ENCODE data around the gene TOM1L2. TPM values are rescaled to one million over a fixed set of nuclear protein-coding genes. Genes with fewer than 3 reads are reported as not detected.
A peak's percentile ranks its signal among the peaks of the same experiment; 100 is the strongest.

Gene TOM1L2
- polyA plus RNA-seq, 3 donors from 2014 or later, result 1.9 to 6.1 (median 4.2) TPM

DNA sequence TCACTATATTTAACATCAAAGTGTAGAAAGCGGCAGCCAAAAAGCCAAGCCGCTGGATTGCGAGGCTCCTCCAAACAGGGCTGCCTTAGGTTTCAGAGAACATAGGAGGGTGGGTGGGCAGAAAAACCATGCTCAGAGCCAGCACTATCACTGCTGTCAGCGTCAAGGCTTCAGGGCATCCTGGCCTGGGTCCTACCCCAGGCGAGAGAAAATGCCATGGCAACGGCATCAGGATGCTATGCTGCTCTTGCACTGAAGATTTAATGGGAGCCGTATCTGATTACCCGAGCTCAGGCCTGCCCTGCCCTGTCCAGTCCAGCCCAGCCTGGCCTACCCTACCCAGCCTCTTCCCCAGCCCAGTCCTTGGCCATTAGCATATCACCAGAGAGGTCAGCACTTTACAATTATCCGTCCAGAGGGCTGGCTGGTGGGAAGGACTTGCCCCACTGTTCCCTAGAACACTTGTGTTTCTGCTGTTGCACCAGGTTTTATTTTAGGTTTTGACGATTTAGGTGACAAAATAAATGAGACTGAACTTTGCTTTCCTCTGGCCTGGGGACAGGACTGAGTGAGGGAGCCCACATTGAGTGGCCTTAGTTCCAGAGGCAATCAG, 61.1 kb downstream of the TOM1L2 start:
- Mint-ChIP-seq H3K36me3 (peaks cover 0 to 4% (median 4%) of the 10 kb centered on the region in 3 donors), H3K4me1 (peaks cover 0 to 2% of the 10 kb centered on the region in 2 donors), H3K9me3 (no peaks in the 10 kb centered on the region), H3K27me3 (ENCODE audit: low read depth in 3 of 3) (peaks cover 0 to 2% (median 0%) of the 10 kb centered on the region in 3 donors), H3K4me3 (no peak overlapping the region), H3K27ac (no peak overlapping the region)
- no peak for DNase-seq

DNA sequence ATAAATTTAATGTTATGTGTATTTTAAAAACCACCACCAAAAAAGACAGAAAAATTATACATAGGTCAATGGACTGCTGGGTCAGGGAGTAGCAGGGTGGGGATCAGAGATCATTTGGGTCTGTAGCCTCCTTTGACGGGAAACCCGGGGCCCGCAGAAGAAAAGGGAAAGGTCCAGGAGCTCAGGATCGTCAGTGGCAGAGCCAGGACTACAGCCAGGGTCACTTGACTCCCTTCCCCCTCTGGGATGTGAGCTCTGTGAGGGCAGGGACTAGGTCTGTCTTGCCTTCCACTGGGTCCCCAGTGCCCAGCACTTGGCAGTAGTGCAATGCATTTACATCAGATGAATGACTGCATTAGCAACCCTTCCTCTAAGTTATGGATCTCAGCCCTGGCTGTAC, 62.1 kb downstream of the TOM1L2 start:
- DNase-seq, result no peak
- Mint-ChIP-seq H3K4me1 (peaks cover 0 to 2% of the 10 kb centered on the region in 2 donors), H3K9me3 (no peaks in the 10 kb centered on the region), H3K4me3 (no peak overlapping the region), H3K27me3 (ENCODE audit: low read depth in 3 of 3) (peaks cover 0 to 2% (median 0%) of the 10 kb centered on the region in 3 donors), H3K36me3 (peaks cover 4 to 14% (median 4%) of the 10 kb centered on the region in 3 donors), H3K27ac (no peak overlapping the region)

DNA sequence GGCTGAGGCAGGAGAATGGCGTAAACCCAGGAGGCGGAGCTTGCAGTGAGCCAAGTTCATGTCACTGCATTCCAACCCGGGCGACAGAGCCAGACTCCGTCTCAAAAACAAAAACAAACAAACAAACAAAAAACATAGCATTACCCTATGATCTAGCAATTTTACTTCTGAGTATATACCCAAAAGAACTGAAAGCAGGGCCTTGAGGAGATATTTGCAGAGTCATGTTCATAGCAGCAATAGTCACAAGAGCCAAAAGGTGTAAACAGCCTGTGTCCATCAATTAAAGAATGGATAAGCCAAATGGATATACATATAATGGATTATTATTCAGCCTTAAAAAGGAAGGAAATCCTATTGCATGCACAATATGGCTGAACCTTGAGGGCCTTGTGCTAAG, 63.1 kb downstream of the TOM1L2 start:
- Mint-ChIP-seq H3K4me3 (no peak overlapping the region), H3K27me3 (ENCODE audit: low read depth in 3 of 3) (peaks cover 0 to 1% (median 0%) of the 10 kb centered on the region in 3 donors), H3K36me3 (peaks cover 4 to 15% (median 4%) of the 10 kb centered on the region in 3 donors), H3K4me1 (no peaks in the 10 kb centered on the region), H3K27ac (no peak overlapping the region), H3K9me3 (no peaks in the 10 kb centered on the region)
- no peak for DNase-seq

DNA sequence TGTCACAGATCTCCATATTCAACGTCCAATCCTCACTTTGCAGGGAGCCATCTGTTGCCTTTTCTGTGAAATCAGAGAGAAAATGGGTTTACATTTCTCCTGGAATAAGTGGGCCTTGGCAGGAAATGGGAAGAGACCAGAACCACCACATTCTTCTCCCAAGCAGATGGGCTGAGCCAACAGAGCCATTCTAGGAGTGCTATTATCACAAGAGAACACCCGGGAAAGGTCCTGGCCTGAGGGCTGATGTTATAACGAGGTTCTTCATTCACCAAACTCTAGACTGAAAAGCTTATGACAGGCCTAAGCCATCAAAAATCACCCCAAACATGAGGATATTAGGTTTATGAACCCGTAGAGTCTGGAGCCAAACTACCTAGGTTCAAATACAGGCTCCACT, 64.7 kb downstream of the TOM1L2 start:
- Mint-ChIP-seq H3K27ac (no peak overlapping the region), H3K9me3 (no peaks in the 10 kb centered on the region), H3K27me3 (ENCODE audit: low read depth in 3 of 3) (peaks cover 0 to 1% (median under 1%) of the 10 kb centered on the region in 3 donors), H3K4me3 (no peak overlapping the region), H3K36me3 (peaks cover 4 to 15% (median 4%) of the 10 kb centered on the region in 3 donors), H3K4me1 (no peaks in the 10 kb centered on the region)
- DNase-seq, result no peak

DNA sequence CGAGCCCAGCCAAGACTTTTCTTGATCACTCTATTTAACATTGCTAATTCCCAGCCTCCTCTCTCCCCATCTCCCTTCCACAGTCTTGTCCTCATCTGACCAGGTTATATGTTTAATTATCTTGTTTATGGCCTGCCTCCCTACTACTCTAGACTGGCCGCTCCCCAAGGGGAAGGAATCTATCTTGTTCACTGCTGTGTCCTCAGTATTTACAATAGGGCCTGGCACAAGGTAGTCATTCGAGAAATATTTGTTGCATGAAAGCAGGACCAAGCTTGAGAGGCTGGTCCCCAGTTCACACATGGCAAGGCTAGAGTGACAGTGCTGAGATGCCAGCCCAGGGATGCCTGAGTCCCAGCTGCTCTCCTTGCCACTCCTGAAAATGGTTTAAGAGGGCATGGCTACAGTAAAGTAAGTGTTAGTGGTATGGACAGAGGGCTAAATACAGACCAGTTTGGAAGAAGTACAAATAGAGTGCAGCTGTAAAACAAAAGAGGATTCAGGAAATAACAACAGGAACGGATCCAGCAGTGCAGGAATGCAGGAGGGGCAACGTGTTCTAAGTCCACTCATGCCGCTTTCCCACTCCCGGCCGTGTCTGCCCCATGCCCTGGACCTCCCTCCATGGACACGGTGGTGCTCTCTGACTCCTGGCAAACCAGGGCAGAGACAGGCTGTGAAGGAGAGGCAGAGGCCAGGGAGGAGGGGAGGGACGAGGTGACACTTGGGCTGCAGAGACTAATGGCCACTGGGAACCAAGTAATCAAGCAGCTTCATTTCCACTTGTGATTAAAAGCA, 65.6 kb downstream of the TOM1L2 start:
- H3K27me3 Mint-ChIP-seq (ENCODE audit: low read depth in 3 of 3), result peaks cover 0 to 2% (median 1%) of the 10 kb centered on the region in 3 donors
- no peaks in the 10 kb centered on the region for H3K9me3 Mint-ChIP-seq
- peak overlapping the region in 1 of 6 donors; percentile 8 for H3K27ac Mint-ChIP-seq

DNA sequence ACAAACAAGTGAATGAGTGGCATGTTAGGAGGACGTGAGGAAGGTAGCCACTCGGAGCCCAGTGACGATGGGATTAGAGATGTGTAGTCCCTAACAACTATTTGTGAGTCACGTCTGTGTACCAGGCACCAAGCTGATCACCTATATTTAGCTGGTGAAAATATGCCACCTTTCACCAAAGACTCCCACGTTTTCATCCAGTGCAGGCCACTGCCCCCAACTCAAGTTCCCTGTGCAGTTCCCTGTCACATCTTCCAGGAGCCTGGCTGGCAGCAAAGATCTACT, 67.2 kb downstream of the TOM1L2 start:
- no peak for DNase-seq
- Mint-ChIP-seq H3K9me3 (no peaks in the 10 kb centered on the region), H3K4me3 (no peak overlapping the region), H3K27ac (no peak overlapping the region), H3K36me3 (peaks cover 4 to 15% (median 4%) of the 10 kb centered on the region in 3 donors), H3K27me3 (ENCODE audit: low read depth in 3 of 3) (peaks cover 0 to 2% (median 1%) of the 10 kb centered on the region in 3 donors), H3K4me1 (no peaks in the 10 kb centered on the region)

More for the DNA sequence above, 65.6 kb downstream of the TOM1L2 start:
- no peak overlapping the region for H3K4me3 Mint-ChIP-seq
- peaks cover 4 to 15% (median 4%) of the 10 kb centered on the region in 3 donors for H3K36me3 Mint-ChIP-seq
- no peak for DNase-seq
- no peaks in the 10 kb centered on the region for H3K4me1 Mint-ChIP-seq

DNA sequence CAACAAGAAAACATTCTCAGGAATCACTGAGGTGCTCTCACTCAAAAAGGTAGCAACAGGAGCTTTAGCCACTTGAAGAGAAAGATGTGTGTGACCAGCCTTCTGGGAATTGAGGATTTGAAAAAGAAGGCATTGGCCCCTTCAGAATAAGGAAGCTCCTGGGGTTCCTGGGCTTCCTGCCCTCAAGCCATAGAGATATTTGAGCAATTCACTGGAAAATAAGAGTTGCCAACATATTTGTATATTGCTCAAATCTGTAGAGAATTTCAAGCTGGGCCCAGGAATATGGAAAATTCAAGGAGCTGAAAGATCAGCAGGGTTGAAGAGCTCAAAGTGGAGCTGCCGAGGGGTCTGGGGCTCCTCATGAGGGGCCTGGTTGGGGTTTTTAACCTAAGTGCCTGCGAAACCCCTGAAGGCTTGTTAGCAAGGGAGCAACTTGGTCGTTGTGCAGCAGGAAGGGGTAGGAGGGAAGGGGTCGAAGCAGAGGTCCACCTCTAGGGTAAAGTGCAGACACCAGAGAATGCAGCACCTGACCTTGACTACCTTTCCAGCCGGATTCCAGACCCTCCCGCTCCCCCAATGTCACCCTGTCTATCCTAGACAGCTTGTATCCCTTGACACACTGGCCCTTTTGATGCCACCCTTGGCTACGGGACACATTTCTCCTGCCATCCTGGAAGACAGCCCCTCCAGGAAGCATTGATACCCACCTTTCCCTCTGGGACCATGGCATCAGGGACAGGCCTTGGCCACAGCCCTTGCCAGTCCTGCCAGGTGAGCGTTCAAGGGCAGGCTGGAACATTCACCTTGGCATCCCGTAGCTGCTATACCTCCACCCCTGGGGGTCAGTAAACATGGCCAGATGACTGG, 67.8 kb downstream of the TOM1L2 start:
- no peaks in the 10 kb centered on the region for H3K4me1 Mint-ChIP-seq
- H3K36me3 Mint-ChIP-seq, result peaks cover 4 to 15% (median 4%) of the 10 kb centered on the region in 3 donors
- no peak overlapping the region for H3K4me3 Mint-ChIP-seq
- DNase-seq, result no peak
- no peak overlapping the region for H3K27ac Mint-ChIP-seq
- H3K9me3 Mint-ChIP-seq, result no peaks in the 10 kb centered on the region
- H3K27me3 Mint-ChIP-seq (ENCODE audit: low read depth in 3 of 3), result peaks cover 0 to 2% (median 1%) of the 10 kb centered on the region in 3 donors

DNA sequence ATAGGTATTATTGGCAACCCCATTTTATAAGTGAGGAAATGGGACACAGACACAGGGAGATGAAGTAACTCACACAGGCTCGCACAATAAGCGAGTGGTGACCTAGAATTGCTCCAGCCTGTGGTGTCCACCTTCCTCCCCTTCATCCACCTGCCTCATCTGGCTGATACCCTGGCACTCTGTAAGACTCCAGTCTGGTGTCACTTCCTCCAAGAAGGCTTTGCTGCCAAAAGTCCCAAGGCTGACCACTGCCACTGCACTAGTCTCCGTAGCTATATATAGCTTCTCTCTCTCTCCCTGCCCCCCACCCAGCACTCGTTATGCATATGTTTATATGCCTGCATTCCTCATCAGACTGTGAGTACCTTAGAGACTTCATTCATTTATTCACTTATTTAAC, 69.3 kb downstream of the TOM1L2 start:
- DNase-seq, result no peak
- H3K4me3 Mint-ChIP-seq, result no peak overlapping the region
- peaks cover 4 to 15% (median 13%) of the 10 kb centered on the region in 3 donors for H3K36me3 Mint-ChIP-seq
- no peak overlapping the region for H3K27ac Mint-ChIP-seq
- peaks cover 0 to 2% (median 1%) of the 10 kb centered on the region in 3 donors for H3K27me3 Mint-ChIP-seq (ENCODE audit: low read depth in 3 of 3)
- no peaks in the 10 kb centered on the region for H3K4me1 Mint-ChIP-seq
- H3K9me3 Mint-ChIP-seq, result no peaks in the 10 kb centered on the region

DNA sequence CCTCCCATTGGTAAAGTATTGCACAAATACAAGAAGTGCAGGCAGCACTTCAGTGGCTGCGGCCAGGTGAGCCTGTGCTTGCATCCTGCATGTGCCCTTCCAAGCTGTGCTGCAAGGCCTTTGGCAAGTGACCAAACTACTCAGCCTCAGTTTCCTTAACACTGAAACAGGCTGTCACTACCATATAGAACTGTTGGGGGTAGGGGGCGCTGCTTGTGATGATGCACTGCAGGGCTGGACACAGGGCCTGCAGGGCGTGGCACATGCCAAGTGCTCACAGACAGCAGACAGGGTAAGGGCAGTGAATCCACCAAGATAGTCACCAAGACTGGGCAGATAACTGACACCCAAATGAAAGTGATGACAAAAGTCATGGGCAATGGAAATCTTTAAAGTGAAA, 69.8 kb downstream of the TOM1L2 start:
- no peak for DNase-seq
- Mint-ChIP-seq H3K9me3 (no peaks in the 10 kb centered on the region), H3K4me1 (peaks cover 3 to 4% of the 10 kb centered on the region in 2 donors), H3K27ac (no peak overlapping the region), H3K36me3 (peaks cover 7 to 18% (median 16%) of the 10 kb centered on the region in 3 donors), H3K27me3 (ENCODE audit: low read depth in 3 of 3) (peaks cover 0 to 2% (median 1%) of the 10 kb centered on the region in 3 donors), H3K4me3 (no peak overlapping the region)

DNA sequence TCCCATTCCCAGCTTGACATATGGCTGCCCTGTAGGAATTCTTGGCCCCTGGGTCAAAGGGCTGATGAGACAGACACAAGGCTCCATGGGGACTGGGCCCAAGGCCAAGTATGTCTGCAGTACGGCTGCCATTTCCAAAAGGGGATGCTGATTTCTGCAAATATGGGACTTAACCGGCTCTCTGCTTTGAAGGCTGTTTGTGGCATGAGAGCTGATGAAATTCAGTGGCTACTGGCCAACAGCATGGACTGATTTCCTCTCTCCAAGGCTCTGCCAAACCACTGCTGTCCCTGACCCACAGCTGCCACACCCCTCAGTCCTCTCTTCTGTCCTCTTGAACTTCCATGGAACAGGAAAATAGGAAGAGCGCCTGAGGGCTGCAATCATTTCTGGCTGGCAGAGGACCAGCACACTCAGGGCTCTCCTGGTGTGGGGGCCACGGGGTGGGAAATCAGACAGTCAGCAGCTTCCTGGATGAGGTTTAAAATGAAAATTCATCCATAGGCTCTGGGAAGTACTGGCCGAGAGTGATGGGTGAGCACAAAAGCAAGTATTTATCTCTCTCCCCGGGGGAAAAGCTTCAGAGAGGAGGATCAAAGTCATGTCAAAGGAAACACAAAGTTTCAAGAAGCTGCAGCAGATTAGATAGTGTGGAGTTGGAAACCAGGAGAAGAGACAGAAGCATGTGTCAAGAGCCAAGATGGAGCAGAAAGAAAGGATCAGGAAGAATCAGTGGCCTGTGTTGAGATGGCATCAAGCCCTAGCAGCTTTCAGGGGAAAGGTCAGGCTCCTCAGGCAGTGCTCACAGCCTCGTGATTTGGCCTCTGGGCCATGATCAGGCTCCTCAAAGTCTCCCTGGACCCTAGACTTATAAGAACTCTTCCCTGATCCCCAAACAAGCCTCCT, 71.3 kb downstream of the TOM1L2 start:
- no peak for DNase-seq
- Mint-ChIP-seq H3K4me3 (no peak overlapping the region), H3K27me3 (ENCODE audit: low read depth in 3 of 3) (peaks cover 0 to 2% (median 1%) of the 10 kb centered on the region in 3 donors), H3K36me3 (peaks cover 7 to 22% (median 16%) of the 10 kb centered on the region in 3 donors), H3K9me3 (no peaks in the 10 kb centered on the region), H3K4me1 (peaks cover 3 to 5% of the 10 kb centered on the region in 2 donors), H3K27ac (no peak overlapping the region)

DNA sequence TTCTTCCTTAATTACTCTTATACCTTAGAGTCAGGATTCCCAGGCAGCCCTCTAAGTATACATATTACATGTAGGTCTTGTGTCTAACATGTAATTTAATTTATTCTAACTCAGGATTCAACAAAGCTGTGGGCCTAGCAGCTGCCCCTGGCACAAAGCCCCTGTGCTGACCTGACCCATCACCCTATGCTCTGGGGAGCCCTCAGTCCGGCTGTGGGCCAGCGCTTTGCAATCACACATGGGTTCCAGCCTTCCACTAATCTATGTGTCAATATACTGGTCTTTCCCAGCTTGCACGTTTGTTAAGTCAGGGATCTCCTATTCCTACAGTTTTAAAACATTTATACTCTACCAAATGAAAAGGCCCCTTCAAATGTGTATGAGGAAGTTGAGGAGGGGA, 72.7 kb downstream of the TOM1L2 start:
- Mint-ChIP-seq H3K27ac (no peak overlapping the region), H3K4me1 (peaks cover 3 to 5% of the 10 kb centered on the region in 2 donors), H3K9me3 (no peaks in the 10 kb centered on the region), H3K36me3 (peaks cover 7 to 19% (median 11%) of the 10 kb centered on the region in 3 donors), H3K4me3 (no peak overlapping the region), H3K27me3 (ENCODE audit: low read depth in 3 of 3) (peaks cover 0 to 2% (median 0%) of the 10 kb centered on the region in 3 donors)
- no peak for DNase-seq

DNA sequence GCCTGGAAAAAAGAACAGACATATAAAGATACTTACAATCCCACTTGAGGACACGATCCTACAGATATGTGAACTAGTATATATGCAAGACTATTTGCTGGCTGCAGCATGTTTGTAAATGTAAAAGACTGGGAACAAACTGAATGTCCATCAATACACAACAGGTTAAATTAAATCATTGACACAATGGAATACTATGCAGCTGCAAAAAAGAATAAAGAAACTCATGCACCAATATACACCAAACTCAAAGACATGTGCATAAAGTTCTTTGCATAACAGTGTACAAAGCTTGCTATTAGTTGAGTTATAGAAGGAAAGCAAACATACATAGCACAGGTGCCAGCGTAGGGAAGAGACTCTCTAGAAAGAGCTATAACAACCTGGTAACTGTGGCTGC, 73.5 kb downstream of the TOM1L2 start:
- DNase-seq, result no peak
- no peaks in the 10 kb centered on the region for H3K9me3 Mint-ChIP-seq
- peaks cover 7 to 25% (median 11%) of the 10 kb centered on the region in 3 donors for H3K36me3 Mint-ChIP-seq
- H3K27me3 Mint-ChIP-seq (ENCODE audit: low read depth in 3 of 3), result peaks cover 0 to 2% (median 0%) of the 10 kb centered on the region in 3 donors
- H3K4me1 Mint-ChIP-seq, result peaks cover 3 to 5% of the 10 kb centered on the region in 2 donors
- no peak overlapping the region for H3K27ac Mint-ChIP-seq
- no peak overlapping the region for H3K4me3 Mint-ChIP-seq

DNA sequence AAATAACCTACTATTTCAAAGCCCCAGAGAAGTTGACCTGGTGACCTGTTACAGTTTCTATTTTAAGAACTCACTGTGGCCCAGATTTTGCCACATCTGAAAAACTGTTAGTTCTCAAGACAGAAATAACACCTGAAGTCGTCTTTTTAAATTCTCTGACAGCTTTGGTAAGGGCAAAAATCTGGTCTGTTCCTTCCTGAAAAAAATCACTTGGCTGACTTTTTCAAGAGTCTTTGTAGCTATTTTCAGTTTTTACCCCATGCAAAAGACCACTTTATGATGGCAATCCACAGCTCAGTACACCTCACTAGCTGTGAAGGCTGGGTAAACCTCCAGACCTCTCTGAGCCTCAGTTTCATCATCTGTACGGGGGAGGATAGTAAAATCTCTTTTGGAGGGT, 74.8 kb downstream of the TOM1L2 start:
- DNase-seq, result no peak
- Mint-ChIP-seq H3K36me3 (peaks cover 12 to 33% (median 17%) of the 10 kb centered on the region in 3 donors), H3K4me1 (peaks cover 3 to 5% of the 10 kb centered on the region in 2 donors), H3K27me3 (ENCODE audit: low read depth in 3 of 3) (peaks cover 0 to under 1% (median 0%) of the 10 kb centered on the region in 3 donors), H3K4me3 (no peak overlapping the region), H3K9me3 (no peaks in the 10 kb centered on the region), H3K27ac (peak overlapping the region in 2 of 6 donors; percentile 7 to 30)
